ENCODE data around the gene ZMYND10. TPM values are rescaled to one million over a fixed set of nuclear protein-coding genes. Genes with fewer than 3 reads are reported as not detected.
A peak's percentile ranks its signal among the peaks of the same experiment; 100 is the strongest.

Gene ZMYND10
- polyA plus RNA-seq, 1 of the 3 experiments (the other 2 are of a cell fraction): 0.95 TPM

DNA sequence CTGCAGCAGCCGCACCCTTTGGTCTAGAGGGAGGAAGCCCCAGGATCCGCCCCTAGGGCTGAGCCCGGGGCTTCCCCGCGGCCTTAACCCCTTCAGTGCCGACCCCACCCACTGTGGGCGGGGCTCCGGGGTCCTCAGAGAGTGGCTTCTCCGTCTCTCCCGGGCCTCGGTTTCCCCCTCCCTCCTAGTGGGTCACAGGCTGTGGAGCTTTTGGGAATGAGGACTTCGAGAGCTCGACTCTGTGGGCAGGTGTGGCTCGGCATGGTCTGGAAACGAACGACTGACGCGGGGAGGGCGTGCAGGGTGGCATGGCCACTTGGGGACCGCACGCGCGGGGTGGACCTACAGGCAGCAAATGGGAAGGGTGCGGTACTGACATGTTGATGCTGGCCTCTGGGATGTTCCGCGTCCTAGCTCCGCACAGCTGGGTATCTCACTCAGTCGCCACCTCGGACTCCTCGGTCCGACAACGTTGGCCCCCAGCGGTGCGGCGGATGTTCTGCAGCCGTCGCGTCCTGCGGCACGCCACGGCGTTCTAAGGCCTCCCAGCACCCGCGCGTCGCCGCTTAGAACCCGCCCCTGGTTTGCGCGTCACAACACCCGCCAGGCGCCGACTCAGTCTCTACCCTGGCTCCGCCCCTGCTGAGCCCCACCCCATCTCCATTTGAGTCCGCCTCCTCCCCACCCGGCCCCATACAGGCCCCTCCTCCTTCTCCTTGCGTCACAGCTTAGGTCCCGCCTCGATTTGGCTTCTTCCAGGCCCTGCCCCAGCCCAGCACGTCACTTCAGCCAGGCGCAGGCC lies 46.5 kb downstream of the ZMYND10 start, which contains the start of the genes HYAL3 and NAA80:
Gene HYAL3, minus strand, starts transcription at position 570 of the 802 bp plus-strand sequence. CDS start 3,803 bp downstream, outside the sequence.
Gene NAA80, minus strand, starts transcription at position 570 of the 802 bp plus-strand sequence. CDS start 1,942 bp downstream, outside the sequence.
- TF ChIP-seq TAF1 (IDR thresholded peaks at IDR 0.05; ENCODE audit: borderline replicate concordance, low read depth, low read length) (peak; percentile 56; the same call in 1 of the 2 replicates), CHD2 (IDR thresholded peaks at IDR 0.05; ENCODE audit: low read length, partially characterized antibody) (no peak), POLR2AphosphoS5 (IDR thresholded peaks at IDR 0.05; ENCODE audit: low read depth, low read length) (peak; percentile 76), TEAD4 (IDR thresholded peaks at IDR 0.05; ENCODE audit: borderline replicate concordance, insufficient read depth) (no peak), SMC3 (IDR thresholded peaks at IDR 0.05; ENCODE audit: low read depth, low read length) (no peak), EP300 (IDR thresholded peaks at IDR 0.05; ENCODE audit: borderline replicate concordance in 1 of 2, low read depth in 1 of 2, low read length in 1 of 2) (no peak), MXI1 (IDR thresholded peaks at IDR 0.05; ENCODE audit: low read depth, low read length) (peak; percentile 80), FOXJ3 (CRISPR knock-in tag; IDR thresholded peaks at IDR 0.05) (0 out of 2 replicates have a peak, but pooled peaks have one; percentile 9), YY1 (IDR thresholded peaks at IDR 0.05; ENCODE audit: low read depth) (peak; percentile 39; the same call in 1 of the 2 replicates), NRF1 (IDR thresholded peaks at IDR 0.05; ENCODE audit: low read depth, low read length) (peak; percentile 55), SIN3A (IDR thresholded peaks at IDR 0.05; ENCODE audit: borderline replicate concordance, low read depth, low read length) (peak; percentile 14; the same call in 1 of the 2 replicates), ELF1 (IDR thresholded peaks at IDR 0.05) (no peak)
- TF ChIP-seq, protein P1, sequence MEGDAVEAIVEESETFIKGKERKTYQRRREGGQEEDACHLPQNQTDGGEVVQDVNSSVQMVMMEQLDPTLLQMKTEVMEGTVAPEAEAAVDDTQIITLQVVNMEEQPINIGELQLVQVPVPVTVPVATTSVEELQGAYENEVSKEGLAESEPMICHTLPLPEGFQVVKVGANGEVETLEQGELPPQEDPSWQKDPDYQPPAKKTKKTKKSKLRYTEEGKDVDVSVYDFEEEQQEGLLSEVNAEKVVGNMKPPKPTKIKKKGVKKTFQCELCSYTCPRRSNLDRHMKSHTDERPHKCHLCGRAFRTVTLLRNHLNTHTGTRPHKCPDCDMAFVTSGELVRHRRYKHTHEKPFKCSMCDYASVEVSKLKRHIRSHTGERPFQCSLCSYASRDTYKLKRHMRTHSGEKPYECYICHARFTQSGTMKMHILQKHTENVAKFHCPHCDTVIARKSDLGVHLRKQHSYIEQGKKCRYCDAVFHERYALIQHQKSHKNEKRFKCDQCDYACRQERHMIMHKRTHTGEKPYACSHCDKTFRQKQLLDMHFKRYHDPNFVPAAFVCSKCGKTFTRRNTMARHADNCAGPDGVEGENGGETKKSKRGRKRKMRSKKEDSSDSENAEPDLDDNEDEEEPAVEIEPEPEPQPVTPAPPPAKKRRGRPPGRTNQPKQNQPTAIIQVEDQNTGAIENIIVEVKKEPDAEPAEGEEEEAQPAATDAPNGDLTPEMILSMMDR (IDR thresholded peaks at IDR 0.05): peak; percentile 31
- TF ChIP-seq, protein P2, sequence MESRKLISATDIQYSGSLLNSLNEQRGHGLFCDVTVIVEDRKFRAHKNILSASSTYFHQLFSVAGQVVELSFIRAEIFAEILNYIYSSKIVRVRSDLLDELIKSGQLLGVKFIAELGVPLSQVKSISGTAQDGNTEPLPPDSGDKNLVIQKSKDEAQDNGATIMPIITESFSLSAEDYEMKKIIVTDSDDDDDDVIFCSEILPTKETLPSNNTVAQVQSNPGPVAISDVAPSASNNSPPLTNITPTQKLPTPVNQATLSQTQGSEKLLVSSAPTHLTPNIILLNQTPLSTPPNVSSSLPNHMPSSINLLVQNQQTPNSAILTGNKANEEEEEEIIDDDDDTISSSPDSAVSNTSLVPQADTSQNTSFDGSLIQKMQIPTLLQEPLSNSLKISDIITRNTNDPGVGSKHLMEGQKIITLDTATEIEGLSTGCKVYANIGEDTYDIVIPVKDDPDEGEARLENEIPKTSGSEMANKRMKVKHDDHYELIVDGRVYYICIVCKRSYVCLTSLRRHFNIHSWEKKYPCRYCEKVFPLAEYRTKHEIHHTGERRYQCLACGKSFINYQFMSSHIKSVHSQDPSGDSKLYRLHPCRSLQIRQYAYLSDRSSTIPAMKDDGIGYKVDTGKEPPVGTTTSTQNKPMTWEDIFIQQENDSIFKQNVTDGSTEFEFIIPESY (IDR thresholded peaks at IDR 0.05; ENCODE audit: borderline replicate concordance, low read depth): no peak
- TF ChIP-seq, protein P3, sequence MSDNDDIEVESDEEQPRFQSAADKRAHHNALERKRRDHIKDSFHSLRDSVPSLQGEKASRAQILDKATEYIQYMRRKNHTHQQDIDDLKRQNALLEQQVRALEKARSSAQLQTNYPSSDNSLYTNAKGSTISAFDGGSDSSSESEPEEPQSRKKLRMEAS (IDR thresholded peaks at IDR 0.05; ENCODE audit: low read depth): no peak; the same call in 1 of the 2 replicates

More for the DNA sequence above, 46.5 kb downstream of the ZMYND10 start, which contains the start of the genes HYAL3 and NAA80:
- no peaks in the 10 kb centered on the region for H3K9me2 ChIP-seq
- no peaks in the 10 kb centered on the region for H4K20me1 ChIP-seq (ENCODE audit: insufficient read depth)
- H2AFZ ChIP-seq (ENCODE audit: low read depth): peak within 1 kb of the TSS; percentile 98
- H3K9me3 ChIP-seq: no peaks in the 10 kb centered on the region
- no peaks in the 10 kb centered on the region for H3F3A ChIP-seq (replicated peaks; ENCODE audit: insufficient read depth)
- POLR2A ChIA-PET: interaction anchor here (0.5 to 1.6 kb wide), 7 partner anchors 14 to 149 kb away, joined by 3 to 6 read pairs (median 4); partner anchors contain the start of gene TUSC2
- DNase-seq: peak; percentile 99
- peaks cover 7% of the 10 kb centered on the region; the same call in 1 of the 2 replicates for H3K79me2 ChIP-seq (ENCODE audit: insufficient read depth)
- peak within 1 kb of the TSS; percentile 95 for H3K4me2 ChIP-seq
- H3K27ac ChIP-seq (ENCODE audit: low read depth in 2 of 2, low read length in 1 of 2): peak within 1 kb of the TSS; percentile 62 to 84; a peak in 3 of 4 replicates
- peaks cover 0 to 6% of the 10 kb centered on the region in 2 experiments for H3K36me3 ChIP-seq (replicated peaks in 1 of 2; ENCODE audit: control insufficient read depth in 1 of 2, insufficient read depth in 2 of 2, low read length in 1 of 2)
- WGBS (ENCODE audit: low lambda C conversion rate): under 1% methylated on average over 35 of the region's 61 CpGs
- peak within 1 kb of the TSS; percentile 79 for H3K9ac ChIP-seq
- H3K4me1 ChIP-seq (ENCODE audit: control insufficient read depth in 1 of 2, insufficient read depth in 2 of 2, low read depth in 1 of 2, low read length in 1 of 2): peaks cover 10 to 38% of the 10 kb centered on the region in 2 experiments; a peak in 2 of 4 replicates
- CTCF ChIA-PET: interaction anchor here (0.6 to 7.7 kb wide), 12 partner anchors 10 to 256 kb away, joined by 3 to 45 read pairs (median 5); partner anchors contain the start of gene LSMEM2
- H3K27me3 ChIP-seq (ENCODE audit: insufficient read depth): no peaks in the 10 kb centered on the region
- H3K4me3 ChIP-seq (ENCODE audit: low read depth in 2 of 2, low read length in 1 of 2): peak within 1 kb of the TSS; percentile 84 to 87

Data from SK-N-SH (cell line).